Mesothelial cell of epicardium (in vitro differentiated cells): ENCODE results near the gene GATB. TPM values are rescaled to one million over a fixed set of nuclear protein-coding genes. Genes with fewer than 3 reads are reported as not detected.

Experiments
- DNase-seq, 2 experiments: peaks; one replicate each; pipeline ENCODE4 v3.0.0; 2021; ENCODE audit warnings: low spot score in 2 of 2; ENCODE audit not compliant: unreplicated experiment in 2 of 2
- H3K27ac Mint-ChIP-seq: 2 replicates; pipeline ENCODE4 v1.8.0; 2021; ENCODE audit warnings: mixed read lengths
- H3K27me3 Mint-ChIP-seq: 2 replicates; pipeline ENCODE4 v1.8.0; 2021; ENCODE audit warnings: low read depth, mixed read lengths
- H3K36me3 Mint-ChIP-seq: 2 replicates; pipeline ENCODE4 v1.8.0; 2021; ENCODE audit warnings: mixed read lengths
- H3K4me1 Mint-ChIP-seq: 2 replicates; pipeline ENCODE4 v1.8.0; 2021; ENCODE audit warnings: mixed read lengths
- H3K4me3 Mint-ChIP-seq: 2 replicates; pipeline ENCODE4 v1.8.0; 2021; ENCODE audit warnings: mild to moderate bottlenecking, moderate library complexity, mixed read lengths
- H3K9me3 Mint-ChIP-seq: 2 replicates; pipeline ENCODE4 v1.8.0; 2021; ENCODE audit warnings: mixed read lengths
- total RNA-seq: library from RNA; stranded (reverse); gene quantifications from 3 replicates; pipeline ENCODE4 v1.2.1, GENCODE V29; 2021
- TF ChIP-seq, protein P1 (sequence below): fragments of 200-600 bp; sonication (generic); IDR thresholded peaks from one replicate; pipeline ENCODE4 v1.5.0; 2021; ENCODE audit warnings: antibody characterized with exemption; ENCODE audit not compliant: unreplicated experiment

GATB gene
- total RNA-seq, 1 donor from 2014 or later = 24.5 TPM

DNA sequence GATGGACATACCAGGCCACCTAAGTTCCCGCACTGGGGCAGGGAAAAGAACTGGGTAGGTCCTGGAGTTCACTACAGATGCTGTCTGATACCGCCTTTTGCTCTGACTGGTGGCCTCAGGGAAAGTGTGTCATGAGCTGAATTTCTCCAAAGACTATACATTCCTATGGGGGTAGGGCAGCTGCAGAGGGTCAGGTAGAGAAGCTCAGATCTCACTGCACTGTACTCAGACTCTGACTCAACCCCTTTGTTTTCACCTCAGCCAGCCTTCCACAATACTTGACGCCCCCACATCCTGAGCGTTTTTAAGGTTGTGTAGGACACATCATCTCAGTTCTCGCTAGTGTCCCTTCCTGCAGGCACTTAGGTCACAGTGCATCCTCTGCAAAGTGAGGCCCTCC lies 7.8 kb downstream of the GATB start:
- no peak overlapping the region for H3K4me3 Mint-ChIP-seq
- no peak overlapping the region for H3K27ac Mint-ChIP-seq
- peaks cover 38% of the 10 kb centered on the region for H3K36me3 Mint-ChIP-seq
- no peaks in the 10 kb centered on the region for H3K4me1 Mint-ChIP-seq
- no peaks in the 10 kb centered on the region for H3K27me3 Mint-ChIP-seq
- H3K9me3 Mint-ChIP-seq = peaks cover 3% of the 10 kb centered on the region
- TF ChIP-seq, protein P1, sequence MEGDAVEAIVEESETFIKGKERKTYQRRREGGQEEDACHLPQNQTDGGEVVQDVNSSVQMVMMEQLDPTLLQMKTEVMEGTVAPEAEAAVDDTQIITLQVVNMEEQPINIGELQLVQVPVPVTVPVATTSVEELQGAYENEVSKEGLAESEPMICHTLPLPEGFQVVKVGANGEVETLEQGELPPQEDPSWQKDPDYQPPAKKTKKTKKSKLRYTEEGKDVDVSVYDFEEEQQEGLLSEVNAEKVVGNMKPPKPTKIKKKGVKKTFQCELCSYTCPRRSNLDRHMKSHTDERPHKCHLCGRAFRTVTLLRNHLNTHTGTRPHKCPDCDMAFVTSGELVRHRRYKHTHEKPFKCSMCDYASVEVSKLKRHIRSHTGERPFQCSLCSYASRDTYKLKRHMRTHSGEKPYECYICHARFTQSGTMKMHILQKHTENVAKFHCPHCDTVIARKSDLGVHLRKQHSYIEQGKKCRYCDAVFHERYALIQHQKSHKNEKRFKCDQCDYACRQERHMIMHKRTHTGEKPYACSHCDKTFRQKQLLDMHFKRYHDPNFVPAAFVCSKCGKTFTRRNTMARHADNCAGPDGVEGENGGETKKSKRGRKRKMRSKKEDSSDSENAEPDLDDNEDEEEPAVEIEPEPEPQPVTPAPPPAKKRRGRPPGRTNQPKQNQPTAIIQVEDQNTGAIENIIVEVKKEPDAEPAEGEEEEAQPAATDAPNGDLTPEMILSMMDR = no peak
- no peak for DNase-seq

DNA sequence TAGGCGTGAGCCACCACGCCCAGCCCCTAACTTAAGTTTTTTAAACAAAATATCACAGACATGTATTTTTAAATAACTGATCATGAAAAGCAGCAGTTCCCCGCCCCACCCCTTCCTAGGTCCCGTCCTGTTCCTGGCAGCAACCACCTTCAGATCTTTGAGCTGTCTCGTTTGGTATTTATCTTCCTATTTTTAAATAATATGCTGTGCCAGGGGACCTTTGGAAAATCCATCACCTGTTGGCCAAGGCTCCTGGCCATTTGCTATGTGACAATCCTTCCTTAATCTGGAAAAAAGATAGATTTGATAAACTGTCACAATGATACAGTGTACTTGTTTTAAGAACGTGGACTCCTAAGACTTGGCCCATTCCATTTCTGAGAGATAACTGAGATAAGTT lies 10.7 kb downstream of the GATB start:
- DNase-seq = no peak
- Mint-ChIP-seq H3K36me3 (peaks cover 44% of the 10 kb centered on the region), H3K27ac (no peak overlapping the region), H3K4me3 (no peak overlapping the region), H3K9me3 (peaks cover 6% of the 10 kb centered on the region), H3K27me3 (no peaks in the 10 kb centered on the region), H3K4me1 (peaks cover 13% of the 10 kb centered on the region)
- TF ChIP-seq, protein P1 = no peak

DNA sequence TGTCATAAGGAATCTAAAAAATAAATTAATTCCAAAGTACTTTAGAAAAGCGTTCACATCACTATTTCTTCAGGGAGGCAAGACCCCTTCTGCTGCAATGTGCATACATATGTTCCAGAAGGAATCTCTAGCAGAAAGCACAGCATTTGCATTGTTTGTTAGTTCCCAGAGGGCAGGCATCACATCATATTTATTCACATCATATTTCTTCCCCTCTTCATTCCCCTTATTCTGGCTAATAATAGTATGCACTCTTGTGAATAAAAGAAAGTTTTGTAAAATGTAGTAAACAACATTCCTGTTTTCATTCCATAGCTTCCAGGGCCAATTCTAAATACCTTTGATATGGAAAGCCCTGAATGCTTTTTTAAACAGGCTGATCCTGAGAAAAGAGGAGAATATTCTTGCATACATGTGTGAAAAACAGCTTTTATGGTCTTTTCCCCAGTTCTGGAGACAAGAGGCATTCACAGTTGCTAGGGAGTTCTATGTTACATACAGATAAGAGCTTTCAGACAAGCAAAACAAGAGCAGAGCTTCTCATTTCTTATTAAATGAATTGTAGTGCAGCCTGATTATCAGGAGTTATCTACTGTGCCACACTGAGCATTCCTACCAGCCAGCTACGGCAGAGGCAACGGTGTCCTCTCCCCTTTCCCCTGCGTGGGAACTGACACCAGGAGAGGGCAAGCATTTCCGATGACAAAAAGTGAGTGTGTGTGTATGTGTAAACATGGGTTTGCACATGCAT lies 15.2 kb downstream of the GATB start:
- no peak for DNase-seq
- peak overlapping the region; percentile 48 for H3K27ac Mint-ChIP-seq
- peaks cover 20% of the 10 kb centered on the region for H3K4me1 Mint-ChIP-seq
- H3K27me3 Mint-ChIP-seq = no peaks in the 10 kb centered on the region
- H3K4me3 Mint-ChIP-seq = no peak overlapping the region
- H3K9me3 Mint-ChIP-seq = peaks cover 4% of the 10 kb centered on the region
- H3K36me3 Mint-ChIP-seq = peaks cover 12% of the 10 kb centered on the region
- TF ChIP-seq, protein P1 = no peak

DNA sequence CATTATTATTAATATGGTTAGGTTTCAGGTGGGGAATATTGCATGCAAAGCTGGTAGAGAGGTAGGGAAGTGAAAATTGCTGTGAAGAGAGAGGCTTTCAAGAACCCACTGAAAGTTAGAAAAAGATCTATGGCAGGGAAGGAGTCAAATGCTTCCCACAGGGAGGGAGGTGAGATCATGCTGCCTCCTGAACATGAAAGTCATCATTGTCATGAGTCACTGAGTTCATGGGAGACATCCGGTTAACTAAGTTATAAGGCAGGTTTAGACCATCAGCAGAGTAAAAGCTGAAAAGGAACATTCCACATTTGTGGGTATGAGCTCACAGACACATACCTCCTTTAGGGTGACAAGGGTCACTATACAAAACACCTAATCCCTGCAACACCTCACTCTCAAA lies 16.2 kb downstream of the GATB start:
- no peak overlapping the region for H3K27ac Mint-ChIP-seq
- TF ChIP-seq, protein P1 = no peak
- no peaks in the 10 kb centered on the region for H3K27me3 Mint-ChIP-seq
- peaks cover 4% of the 10 kb centered on the region for H3K9me3 Mint-ChIP-seq
- DNase-seq = no peak
- peaks cover 20% of the 10 kb centered on the region for H3K4me1 Mint-ChIP-seq
- no peak overlapping the region for H3K4me3 Mint-ChIP-seq
- H3K36me3 Mint-ChIP-seq = peaks cover 9% of the 10 kb centered on the region

DNA sequence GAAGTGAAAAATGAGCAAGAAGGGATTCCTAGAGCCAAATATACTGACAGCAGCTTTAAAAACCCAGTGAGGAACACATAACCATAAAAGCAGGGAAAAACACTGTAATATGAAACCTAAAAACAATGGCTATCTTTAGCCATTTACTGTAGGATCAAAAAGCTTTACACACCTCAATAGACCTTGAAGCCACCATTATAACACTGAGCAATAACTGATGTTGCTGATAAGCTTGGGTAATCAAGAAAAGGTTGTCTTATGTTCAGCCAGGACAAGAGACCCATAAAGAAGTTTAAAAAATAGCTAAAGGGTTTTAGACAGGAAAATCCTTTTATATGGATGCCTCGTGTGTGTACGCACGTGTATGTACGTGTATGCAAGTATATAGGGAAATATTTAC lies 16.9 kb downstream of the GATB start:
- Mint-ChIP-seq H3K27ac (no peak overlapping the region), H3K9me3 (peaks cover 4% of the 10 kb centered on the region), H3K36me3 (peaks cover 9% of the 10 kb centered on the region), H3K4me1 (peaks cover 20% of the 10 kb centered on the region), H3K4me3 (no peak overlapping the region), H3K27me3 (no peaks in the 10 kb centered on the region)
- DNase-seq = no peak
- TF ChIP-seq, protein P1 = no peak
